Activated T-helper 9 cell treated with anti-CD3 and anti-CD28 coated beads, Interleukin-2, amount 50 U/mL, for 16 hours (primary cell): ENCODE results near the gene NAGK.
"Not testable (repeated sequence)": the region's sequence is repeated elsewhere in the genome, so short reads cannot be mapped to it uniquely, and the experiment has no call there.

Source experiments
- DNase-seq: peaks from one replicate; pipeline ENCODE4 v3.0.0-alpha.2; 2020; ENCODE audit warnings: low read depth

Gene NAGK

DNA sequence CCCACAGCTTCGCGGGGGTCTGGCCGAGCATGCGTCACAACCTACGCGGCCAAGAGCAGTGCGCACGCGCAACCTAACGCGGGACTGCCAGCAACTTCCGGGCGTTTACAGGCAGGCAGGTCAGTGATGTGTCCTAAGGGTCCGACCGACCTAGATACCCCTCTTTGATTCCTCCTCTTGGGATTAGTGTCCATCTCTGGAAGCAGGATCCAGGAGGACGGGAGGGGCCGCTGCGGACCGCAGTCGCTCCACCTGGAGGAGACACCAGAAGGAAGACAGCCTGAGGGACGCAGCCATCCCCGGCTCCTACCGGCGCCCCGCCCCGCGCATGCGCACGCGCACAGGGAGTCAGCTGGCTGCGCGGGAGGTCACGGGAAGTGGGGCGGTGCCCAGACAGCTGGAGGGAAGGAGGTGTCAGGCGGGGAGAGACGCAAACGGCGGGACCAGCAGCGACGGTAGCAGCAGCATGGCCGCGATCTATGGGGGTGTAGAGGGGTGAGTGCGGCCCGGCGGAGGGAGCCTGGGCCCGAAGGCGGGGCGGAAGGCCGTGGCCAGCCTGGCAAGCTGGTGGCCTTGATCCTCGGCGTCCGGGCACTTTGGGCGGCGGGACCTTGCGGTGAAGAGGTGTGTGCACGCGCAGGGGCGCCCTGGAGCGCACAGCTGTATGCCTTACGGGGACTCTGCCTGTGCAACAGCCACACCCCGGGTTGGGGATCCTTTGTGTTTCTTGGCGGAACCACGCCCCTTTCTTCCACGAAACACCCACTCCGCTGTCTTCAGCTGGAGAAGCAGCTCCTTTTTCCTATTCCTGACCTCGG lies at the start of gene NAGK:
TSS of gene NAGK (plus strand) at position 431 of the 818 bp plus-strand sequence. CDS start at position 467, 36 bp downstream.
- DNase-seq, result peak; percentile 96

DNA sequence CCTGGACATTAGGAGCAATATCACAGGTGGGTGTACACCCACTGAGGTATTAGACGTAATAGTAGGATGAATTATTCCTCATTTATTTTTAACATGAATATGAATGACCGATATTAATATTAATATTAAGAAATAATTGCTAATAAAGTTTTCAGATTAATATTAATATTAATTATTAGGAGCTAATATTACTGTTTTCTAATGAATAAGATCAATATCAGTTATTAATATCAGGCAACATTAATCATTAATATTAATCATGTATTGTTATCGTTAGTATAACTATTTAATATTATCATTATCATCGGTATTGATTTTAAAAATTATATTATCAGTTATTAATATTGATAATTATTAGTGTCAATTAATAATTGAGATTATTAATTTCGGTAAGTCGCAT lies 48.5 kb upstream of the NAGK start:
- not testable (repeated sequence) for DNase-seq

DNA sequence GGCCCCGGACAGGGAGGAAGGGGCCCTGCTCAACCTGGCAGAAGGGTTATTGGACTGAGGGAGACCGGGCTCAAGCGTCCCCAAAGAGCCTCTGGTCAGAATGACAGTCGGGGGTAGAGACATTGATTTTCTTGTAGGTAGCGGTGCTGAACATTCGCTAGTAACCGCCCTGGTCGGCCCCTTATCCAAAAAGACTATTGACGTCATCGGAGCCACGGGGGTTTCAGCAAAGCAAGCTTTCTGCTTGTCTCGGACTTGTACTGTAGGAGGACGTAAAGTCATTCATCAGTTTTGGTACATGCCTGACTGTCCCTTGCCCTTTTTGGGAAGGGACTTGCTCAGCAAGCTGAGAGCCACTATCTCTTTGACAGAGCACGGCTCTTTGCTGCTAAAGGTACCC lies 47.1 kb upstream of the NAGK start:
- not testable (repeated sequence) for DNase-seq

DNA sequence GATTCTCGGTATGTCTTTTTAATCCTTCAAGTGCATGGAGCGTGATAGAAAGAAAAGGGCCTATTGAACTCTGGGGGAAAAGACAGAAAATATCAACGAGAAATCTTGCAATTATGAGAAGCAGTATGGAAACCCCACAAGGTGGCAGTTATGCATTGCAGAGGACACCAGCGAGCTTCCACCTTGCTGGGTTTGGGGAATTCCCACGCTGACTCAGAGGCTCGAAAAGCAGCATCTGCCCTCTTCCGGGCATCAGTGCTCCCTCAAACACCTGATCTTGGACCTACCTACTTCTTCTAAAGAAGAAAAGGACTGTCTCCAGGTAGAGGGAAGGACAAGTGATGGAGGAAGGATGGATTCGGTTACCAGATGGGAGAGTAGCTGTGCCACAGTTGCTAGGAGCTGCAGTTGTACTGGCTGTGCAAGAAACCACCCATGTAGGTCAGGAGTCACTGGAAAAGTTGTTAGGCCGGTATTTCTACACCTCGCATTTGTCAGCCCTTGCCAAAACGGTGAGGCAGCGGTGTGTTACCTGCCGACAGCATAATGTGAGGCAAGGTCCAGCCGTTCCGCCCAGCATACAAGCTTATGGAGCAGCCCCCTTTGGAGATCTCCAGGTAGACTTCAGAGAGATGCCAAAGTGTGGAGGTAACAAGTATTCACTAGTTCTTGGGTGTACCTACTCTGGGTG lies 44.8 kb upstream of the NAGK start:
- DNase-seq, result peak; percentile 61

DNA sequence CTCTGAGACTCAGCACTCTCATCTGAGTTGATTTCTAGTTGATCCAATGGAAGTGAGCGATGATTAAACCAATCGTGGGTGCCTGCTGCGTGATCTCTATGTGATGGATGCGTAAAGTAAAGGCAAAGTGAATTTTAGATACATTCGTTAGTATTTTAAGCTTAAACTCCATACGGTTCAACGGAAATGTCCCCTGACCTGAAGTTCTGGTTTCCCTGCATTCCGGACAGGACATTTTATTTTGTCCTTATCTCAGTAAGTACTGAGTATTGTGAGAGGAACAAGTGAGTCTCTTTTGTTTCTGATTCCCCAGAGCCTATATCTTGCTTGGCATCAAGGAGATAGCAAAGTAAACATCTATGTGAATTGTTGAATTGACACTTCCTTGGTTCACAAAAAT lies 32.2 kb upstream of the NAGK start:
- not testable (repeated sequence) for DNase-seq

- DNase-seq, result no peak
Observed at GRCh38 chr2:71042287-71042686, 26.2 kb upstream of the NAGK start.

GRCh38 chr2:71043531-71044407 lies 24.7 kb upstream of the NAGK start:
- no peak for DNase-seq

- DNase-seq, result no peak
Observed at GRCh38 chr2:71045151-71045550, 23.3 kb upstream of the NAGK start.

DNA sequence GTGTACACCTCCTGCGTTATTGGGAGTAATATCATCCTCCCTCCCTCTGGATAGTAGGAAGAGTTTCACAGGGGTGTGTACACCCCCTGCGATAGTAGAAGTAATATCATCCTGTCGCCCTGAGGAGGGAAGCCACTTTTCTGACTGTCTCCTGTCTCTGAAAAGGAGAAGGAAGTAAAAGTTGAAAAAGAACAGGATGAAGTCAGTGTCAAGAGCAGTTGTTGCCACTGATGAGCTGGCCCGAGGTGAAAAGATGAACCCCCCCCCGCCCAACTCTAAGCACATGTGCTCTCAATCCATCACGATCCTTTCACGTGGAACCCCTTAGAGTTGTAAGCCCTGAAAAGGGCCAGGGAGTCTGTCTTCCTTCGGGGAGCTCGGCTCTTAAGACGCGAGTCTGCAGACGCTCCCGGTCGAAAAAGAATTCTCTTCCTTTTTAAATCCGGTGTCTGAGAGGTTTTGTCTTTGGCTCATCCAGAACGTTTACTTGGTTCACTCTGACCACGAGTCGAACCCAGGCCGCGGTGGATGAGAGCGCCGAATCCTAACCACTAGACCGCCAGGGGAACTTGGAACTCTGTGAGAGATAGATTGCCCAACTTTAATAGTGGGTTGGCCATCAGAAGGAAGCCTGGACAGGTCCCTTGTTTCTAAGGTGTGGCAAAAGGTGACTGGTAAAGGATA lies 22.4 kb upstream of the NAGK start:
- DNase-seq, result no peak

GRCh38 chr2:71048096-71048495 lies 20.4 kb upstream of the NAGK start:
- DNase-seq, result no peak

DNA sequence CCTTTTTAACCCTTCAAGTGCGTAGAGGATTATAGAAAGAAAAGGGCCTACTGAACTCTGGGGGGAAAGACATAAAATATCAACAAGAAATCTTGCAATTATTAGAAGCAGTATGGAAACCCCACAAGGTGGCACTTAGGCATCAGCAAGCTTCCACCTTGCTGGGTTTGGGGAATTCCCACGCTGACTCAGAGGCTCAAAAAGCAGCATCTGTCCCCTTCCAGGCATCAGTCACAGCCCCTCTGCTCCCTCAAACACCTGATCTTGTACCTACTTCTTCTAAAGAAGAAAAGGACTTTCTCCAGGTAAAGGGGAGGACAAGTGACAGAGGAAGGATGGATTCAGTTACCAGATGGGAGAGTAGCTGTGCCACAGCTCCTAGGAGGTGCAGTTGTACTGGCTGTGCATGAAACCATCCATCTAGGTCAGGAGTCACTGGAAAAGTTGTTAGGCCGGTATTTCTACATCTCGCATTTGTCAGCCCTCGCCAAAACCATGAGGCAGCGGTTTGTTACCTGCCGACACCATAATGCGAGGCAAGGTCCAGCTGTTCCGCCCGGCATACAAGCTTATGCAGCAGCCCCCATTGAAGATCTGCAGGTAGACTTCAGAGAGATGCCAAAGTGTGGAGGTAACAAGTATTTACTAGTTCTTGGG lies 18.6 kb upstream of the NAGK start:
- DNase-seq, result peak; percentile 37

DNA sequence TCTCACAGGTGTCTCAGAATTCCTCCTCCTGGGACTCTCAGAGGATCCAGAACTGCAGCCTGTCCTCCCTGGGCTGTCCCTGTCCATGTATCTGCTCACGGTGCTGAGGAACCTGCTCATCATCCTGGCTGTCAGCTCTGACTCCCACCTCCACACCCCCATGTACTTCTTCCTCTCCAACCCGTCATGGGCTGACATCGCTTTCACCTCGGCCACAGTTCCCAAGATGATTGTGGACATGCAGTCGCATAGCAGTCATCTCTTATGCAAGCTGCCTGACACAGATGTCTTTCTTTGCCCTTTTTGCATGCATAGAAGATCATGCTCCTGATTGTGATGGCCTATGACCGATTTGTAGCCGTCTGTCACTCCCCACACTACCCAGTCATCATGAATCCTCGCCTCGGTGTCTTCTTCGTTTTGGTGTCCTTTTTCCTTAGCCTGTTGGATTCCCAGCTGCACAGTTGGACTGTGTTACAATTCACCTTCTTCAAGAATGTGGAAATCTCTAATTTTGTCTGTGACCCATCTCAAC lies 13.2 kb upstream of the NAGK start:
- DNase-seq, result not testable (repeated sequence)

DNA sequence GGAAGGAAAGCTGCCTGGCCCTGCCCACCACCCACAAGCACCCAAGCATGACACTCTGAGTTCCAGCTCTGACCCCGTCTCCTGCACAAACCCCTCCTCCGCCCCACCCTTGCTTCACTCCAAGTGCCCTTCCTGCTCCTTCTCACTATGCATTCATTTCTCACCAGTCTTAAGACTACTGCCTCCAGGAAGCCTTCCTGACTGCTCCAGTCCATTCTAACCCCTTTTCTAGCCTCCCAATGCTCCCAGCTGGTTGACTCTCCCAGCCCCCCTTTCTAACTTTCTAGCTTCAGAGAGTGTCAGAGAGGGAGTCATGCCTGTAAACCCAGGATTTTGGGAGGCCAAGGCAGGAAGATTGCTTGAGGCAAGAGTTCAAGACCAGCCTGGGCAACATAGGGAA lies 8.2 kb upstream of the NAGK start:
- no peak for DNase-seq

- DNase-seq, result no peak
Observed at GRCh38 chr2:71060871-71061270, 7.6 kb upstream of the NAGK start.

- no peak for DNase-seq
Observed at GRCh38 chr2:71063216-71063615, 5.2 kb upstream of the NAGK start.

DNA sequence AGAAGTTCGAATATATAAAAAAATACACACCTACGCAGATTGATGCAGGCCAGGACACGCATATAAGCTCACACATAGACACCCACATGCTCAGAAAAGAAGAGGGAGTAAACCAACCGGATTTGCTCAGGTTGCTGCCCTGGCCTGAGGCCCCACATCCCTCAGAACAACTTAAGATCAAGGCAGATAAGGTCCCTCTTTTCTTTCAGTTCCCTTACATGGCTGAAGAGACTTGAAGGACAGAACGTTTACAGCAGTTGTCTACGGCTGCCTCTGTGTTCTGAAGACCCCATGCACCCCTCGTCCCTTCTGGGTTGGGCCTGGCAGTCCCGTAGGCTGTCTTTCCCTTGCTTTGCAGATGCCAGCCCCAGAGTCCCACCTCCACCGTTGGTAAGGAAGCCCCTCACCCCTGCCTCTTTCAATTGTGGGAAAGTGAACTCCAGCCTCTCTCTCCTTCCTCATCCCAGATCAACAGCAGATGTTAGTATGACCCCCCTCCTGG lies 4.3 kb upstream of the NAGK start:
- no peak for DNase-seq

DNA sequence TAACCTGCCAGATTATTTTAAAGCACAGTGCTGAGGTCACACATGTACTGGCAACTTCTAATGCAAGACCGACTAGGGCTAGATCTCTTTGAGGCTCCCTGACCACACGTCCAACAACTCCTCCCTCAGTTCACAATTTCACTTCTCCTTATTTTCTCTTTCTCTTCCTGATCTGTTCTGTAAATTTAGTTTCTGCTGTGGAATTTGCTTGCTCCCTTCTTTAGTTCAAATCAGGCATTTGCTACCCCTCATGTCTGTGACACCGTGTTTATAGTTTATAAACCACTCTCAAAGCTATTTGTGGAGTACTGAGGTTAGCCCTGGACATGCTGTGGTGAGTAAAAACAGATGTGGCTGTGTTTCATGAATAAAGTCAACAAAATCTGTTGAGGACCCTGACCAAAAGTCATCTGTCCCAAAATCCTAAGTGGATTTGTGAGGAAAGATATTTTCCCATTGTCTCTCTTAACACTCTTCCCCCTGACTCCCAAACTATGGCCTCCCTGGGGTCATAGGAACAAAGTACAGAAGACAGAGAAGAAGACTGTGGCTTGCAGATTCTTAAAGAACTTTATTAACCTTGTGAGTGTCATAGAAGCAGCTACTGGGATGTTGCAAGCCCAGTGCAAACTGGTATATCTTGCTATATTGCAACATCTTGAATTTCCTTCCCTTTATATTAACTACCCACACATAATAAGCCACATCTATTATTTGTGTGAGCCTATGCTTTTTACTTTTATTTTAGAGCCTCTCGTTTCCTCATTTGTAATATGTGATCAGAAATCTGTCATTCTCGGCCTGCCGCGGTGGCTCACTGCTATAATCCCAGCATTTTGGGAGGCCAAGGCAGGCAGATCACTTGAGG lies 3.5 kb upstream of the NAGK start:
- no peak for DNase-seq

GRCh38 chr2:71066856-71067255 lies 1.6 kb upstream of the NAGK start:
- no peak for DNase-seq

GRCh38 chr2:71067567-71068217 lies 756 bp upstream of the NAGK start:
- DNase-seq, result no peak
